ENCODE data around the gene TLE4.
"Not testable (repeated sequence)": the region's sequence is repeated elsewhere in the genome, so short reads cannot be mapped to it uniquely, and the experiment has no call there.

TLE4 gene

DNA sequence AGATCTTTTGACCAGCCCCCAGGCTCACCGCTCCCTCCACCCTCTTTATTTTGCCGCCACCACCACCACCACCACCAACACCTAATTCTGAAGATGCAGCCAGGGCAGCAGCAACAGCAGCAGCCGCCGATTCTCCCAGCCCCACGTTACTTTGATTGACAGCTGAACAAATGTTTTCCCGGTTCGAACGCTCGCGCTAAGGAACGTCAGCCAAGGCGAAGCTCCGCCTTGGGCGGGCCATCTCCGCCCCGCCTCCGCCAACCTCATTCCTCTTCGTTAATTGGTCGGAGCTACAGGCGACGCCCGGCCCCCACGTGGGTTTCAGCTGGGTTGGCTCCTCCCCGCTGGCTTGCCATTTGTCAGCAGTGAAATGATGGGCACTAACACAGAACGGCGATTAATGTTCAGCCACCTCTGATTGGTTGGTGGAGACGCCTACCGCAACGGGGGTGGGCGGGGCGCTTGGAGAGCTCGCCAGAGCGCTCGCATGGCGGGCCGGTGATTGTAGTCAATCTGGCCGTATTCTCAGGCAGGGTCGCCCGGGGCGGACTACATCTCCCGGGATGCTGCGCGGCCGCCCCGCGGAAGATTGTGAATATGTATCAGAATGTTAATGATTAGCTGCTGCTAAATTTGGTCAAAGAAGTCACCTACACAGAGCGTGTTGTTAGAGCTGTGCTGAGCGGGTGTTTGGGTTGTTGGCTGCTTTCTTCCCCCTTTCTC, at the start of gene TLE4:
Gene TLE4 (plus strand): TSS at position 657 of the 723 bp plus-strand sequence. CDS start 826 bp downstream, outside the sequence.
- peak; percentile 100 for DNase-seq (ENCODE audit: low read depth)

DNA sequence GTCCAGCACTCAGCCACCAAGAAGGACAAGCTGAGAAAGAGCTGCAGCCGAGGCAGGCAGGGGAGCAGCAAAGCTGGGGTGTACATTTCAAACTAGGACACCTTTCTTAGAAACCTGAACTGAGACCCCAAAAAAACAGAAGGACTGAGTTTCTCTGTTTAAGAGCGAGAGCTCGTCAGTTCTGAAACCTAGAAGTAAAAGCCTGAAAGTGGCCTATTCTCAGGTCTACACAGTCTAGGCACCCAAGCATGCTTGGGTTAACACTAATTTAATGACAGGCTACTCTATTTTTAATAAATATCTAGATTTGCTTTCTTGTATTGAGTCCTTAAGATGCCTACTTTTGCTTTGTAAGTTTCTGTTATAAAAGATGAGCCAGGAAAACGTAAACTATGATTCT, 49.0 kb upstream of the TLE4 start:
- DNase-seq (ENCODE audit: low read depth) = no peak

DNA sequence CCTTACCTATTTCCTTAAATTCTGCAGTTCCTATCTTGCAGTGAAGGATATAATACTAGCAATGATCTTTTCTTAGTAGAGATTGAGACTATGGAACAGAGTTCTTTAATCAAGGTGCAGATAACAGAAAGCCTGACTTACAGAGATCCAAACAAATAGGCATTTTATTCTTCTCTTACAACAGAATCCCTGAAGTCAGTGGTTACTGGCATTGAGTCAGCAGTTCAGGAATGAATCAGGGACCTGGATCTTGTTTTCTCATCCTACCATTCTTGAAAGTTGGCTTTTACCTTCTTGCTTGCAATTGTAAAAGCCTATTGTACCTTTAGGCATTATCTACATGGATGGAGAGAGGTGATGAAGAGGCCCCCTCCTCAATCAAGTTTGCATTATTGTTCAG, 47.5 kb upstream of the TLE4 start:
- no peak for DNase-seq (ENCODE audit: low read depth)

DNA sequence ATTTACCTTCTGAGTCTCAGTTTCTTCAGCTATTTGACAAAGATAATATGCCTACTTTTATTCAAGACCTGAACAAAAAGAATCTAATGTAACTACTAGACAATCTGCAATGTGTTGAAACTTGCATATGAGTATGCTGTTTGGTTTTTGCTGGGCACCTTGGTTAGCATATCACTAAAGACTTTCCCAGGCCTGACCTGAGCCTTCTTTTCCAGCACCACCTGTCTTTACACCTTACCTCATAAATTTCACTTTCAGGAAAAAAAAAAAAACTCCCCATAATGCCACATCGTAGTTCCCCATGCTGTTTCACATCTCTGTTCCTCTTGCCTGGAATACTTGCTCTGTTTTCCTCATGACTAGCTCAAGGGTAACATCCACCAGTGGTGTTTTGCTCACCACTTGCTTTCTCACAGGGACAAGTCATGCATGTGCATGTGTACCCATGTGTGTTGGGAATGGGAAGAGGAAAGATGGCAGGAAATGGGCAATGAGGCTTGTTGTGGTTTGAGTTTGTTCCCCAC, 45.6 kb upstream of the TLE4 start:
- no peak for DNase-seq (ENCODE audit: low read depth)

DNA sequence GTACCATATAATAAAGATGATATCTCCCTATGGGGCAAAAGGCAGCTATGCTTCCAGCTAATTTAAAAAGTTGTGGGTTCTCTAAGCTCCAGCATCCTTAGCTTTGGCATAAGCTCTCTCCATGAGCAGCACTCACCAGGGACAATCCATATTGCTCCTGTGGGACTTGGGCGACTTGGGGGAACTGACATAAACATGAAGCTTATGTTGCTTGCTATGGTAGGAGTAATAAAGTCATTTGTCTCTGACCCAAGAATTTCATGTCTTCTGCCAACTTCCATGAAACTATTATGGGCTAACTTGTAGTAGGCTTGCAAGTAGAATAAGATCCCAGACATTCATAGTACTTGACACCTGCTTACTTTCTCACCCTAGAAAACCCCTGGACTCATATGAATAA, 36.2 kb upstream of the TLE4 start:
- no peak for DNase-seq (ENCODE audit: low read depth)

DNA sequence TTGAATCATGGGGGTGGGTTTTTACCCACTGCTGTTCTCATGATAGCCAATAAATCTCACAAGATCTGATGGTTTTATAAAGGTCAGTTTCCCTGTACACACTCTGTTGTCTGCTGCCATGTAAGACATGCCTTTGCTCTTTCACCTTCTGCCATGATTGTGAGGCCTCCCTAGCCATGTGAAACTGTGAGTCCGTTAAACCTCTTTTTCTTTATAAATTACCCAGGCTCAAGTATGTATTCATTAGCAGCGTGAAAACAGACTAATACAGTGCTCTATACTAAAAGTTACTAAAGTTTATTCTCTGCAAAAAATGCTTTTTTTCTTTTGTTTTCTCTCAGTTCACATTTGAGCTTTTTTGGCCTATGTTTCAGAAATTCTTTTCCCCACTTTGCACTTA, 33.9 kb upstream of the TLE4 start:
- DNase-seq (ENCODE audit: low read depth) = no peak

DNA sequence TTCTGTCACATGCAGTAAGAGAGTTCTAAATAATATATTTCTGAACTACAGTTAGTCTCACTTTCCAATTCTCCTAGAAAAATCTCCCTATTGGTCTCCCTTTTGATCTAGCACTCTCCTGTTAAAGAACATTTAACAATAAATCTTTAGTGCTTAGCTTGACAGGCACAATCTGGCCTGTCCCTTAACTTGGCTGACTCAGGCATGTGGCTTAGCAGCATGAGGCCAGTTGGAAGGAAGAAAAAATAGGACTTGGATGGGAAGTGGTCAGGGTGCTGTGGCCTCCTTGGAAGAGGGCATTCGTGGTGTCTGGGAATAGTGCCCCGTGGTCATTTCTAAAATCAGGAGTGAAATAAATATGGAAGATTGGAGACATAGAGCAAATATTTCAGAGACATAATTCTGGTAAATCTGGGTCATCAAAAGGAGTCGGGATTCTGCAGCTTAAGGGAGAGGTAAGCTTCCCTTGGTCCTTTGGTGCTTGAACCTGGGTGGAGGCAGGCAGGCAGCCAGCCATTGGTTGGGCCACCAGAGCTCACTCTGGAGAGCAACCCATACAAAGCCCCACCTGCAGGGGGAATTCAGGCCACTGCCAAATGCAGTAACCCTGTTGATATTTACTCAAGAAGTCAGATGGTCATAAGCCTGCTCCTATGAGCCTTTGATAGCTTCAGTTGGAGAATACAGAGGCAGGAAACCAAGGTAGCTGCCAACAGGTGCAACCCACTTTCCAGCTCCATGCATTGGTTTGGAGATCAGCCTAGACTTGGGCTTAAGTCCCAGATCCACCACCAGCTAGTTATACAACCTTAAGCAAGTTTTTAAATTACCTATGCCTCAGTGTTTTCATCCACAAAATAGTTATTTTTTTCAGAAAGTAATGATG, 28.8 kb upstream of the TLE4 start:
- DNase-seq (ENCODE audit: low read depth) = no peak

DNA sequence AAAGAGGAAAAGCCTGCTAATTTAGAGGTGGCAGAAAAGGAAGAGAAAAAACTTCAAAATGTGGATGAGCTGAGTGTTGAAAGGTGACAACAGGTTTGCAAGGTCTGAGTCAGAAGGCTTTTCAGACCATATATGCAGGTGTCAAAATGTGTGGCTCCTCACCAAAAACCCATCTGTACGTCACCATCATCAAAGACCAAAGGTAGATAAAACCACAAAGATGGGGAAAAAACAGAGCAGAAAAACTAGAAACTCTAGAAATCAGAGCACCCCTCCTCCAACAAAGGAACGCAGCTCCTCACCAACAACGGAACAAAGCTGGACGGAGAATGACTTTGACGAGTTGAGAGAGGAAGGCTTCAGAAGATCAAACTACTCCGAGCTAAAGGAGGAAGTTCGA, 27.4 kb upstream of the TLE4 start:
- DNase-seq (ENCODE audit: low read depth) = not testable (repeated sequence)

DNA sequence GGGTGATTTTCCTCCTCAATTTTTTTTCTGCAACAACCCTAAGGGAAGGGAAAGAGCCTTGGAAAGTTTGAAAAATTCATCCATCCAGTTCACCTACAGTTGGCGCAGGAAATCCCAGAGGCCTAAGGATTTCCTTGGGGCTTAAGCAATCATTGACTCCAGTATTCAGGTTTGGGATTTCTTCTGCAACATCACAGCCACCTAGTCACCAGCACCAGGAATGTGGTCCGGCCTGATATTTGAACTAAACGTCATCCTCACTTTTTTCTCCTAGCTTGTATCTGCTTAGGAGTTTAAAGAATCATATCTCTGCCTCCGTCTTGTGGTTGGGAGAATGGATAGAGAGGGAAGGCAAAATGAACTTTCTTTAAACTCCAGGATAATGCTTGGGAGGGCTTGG, 20.2 kb upstream of the TLE4 start:
- no peak for DNase-seq (ENCODE audit: low read depth)

DNA sequence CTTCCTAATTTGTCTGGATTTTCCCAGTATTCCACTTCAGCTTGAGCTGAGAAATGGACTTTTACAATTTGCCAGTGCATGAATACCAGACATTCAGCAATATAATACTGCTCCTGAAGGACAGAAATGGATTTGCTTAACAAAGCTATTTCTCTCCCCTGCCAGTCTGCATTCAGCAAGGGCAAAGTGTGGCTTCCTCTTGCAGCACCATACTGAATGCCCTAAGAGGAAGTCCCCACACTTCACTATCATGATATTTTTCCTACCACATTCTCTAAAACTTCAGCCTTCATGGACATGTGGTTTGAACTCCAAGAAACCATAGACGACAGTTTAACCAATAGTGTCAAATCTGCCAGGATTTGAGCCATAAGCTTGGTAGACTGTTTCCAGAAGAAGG, 19.8 kb upstream of the TLE4 start:
- DNase-seq (ENCODE audit: low read depth) = no peak

DNA sequence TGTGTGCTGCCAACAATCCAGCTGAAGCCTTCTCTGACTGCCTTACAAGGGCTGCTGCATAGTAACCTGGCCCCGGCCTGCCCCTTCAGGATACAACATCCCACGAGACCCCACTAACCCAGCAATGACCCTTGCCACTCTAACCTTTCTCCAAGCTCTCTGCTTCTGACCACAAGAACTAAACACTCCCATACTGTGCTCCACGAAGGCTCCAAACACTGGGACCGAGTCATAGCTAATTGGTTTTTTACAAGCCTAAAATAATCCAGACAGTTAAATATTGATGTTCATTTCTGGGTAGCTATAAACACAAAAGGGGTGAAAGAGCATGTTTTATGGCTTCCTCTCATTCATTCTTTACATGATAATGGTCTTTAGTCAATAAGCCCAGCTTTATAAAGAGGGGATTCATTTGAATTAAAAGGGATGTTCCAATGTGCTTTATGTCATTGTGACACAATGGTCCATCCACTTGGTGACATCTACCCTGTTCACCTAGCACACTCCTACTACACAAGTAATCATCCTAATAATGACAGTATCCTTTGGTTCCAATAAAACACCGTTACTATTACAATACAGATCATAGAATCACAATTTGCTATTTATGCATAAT, 16.2 kb upstream of the TLE4 start:
- no peak for DNase-seq (ENCODE audit: low read depth)

DNA sequence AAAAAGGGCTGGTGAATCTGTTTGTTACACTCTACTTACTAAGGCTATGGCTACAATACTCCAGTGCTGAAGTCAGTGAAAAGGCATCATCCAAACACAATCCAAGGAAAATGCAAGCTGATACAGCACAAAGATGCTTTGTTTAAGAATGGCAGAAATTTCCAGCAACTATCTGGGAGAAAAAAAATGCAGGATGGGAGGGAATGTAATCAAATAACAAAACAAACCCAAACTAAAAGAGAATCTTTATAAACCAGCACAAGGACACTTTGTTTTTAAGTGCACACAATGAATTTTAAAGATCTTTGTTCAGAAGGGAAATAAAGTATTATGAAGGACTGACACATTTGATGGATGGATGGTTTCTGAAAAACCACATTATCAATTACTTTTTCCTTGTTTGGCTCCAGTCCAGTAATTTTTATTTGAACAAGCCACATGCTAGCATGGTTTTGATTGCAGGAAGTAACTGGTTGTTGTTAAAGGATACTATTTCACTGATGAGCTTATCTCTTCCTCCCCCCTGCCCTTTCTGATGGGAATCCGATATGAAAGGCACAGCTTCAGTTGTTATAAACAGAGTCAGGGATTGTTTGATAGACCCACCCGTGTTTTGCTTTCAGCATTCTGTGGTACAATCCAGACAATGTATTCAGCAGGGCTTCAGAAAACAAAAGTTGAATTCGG, 12.1 kb upstream of the TLE4 start:
- DNase-seq (ENCODE audit: low read depth) = no peak

DNA sequence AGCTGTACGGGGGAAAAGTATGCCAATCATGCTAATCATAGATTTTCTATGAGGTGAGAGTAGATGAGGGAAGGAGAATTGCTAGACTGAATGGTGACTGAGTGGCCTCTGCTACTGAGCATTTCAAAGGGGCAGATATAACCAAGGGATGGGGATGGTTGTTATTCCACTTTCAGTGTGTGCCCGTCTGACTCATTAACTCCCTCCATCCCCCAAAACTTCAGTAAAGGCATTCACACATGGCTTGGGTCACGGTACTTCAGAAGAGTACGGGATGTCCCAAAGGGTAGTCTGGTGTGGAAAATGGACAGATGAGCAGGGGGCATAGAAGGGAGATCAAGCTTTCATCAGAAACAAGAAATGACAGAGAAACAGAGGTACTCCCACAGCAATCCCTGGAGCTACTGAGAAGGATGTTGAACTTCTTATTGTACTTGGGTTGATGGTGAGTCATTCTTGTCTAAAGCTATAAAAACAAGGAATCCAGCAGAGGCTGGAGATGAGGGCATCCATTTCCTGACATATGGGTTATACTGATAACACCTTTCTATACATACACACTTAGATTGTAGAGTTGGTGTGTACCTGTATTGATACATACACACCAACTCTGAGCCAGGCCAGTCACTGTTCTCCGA, 8.9 kb upstream of the TLE4 start:
- no peak for DNase-seq (ENCODE audit: low read depth)

DNA sequence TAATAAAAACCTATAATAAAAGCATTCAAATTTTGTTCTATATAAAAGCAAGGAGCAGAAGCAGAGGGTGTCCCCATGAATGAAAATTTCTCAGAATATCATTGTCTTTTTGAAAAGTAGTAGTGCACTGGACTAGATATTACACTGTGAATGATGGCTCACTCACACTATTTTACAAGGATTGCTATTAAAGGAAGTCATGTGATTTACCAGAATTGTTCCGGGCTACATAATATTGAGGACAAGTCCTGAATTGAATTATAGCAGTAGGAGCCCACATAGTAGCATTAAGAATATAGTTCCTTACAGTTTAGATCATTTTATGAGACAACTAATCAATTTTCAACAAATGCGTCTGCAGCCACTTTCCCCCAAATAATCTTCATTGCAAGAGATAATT, 7.7 kb upstream of the TLE4 start:
- no peak for DNase-seq (ENCODE audit: low read depth)

DNA sequence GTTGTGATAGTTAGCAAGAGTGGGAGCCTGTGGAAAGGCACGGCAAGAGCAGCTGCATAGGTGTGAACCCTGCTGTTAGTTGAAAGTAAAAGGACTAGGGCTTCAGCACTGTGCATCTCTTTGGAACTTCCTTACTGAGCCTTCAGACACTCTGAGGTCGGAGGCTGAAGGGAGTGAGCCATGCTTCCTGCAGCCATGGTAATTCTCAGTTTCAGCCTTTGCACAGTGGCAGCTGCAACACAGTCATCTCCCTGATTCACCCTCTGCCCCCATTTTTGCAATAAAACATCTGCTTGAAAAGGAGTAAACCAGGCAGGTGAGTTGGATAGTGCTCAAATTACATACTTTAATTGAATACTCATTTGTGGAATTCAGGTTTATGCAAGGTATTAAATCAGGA, 6.5 kb upstream of the TLE4 start:
- DNase-seq (ENCODE audit: low read depth) = no peak

DNA sequence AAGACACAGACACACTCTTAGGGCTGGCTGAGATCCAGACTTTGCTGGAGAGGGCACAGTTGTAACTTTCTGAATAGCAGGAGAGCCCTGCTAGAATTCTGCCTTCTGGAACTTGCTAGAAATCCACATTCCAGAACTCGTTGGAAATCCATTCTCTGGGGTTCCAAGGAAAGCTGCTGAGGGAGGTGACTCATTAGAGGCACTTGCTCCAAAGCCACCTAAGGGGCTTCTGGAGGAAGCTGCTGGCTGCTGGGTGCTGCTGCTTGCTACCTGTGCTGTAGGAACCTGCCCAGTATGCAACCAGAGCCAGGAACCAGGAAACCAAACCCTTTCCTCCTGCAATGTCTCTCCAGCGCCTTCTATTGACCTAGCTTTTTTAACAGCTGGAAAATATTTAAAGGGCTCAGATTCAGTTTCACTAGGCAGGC, 4.1 kb upstream of the TLE4 start:
- DNase-seq (ENCODE audit: low read depth) = no peak

DNA sequence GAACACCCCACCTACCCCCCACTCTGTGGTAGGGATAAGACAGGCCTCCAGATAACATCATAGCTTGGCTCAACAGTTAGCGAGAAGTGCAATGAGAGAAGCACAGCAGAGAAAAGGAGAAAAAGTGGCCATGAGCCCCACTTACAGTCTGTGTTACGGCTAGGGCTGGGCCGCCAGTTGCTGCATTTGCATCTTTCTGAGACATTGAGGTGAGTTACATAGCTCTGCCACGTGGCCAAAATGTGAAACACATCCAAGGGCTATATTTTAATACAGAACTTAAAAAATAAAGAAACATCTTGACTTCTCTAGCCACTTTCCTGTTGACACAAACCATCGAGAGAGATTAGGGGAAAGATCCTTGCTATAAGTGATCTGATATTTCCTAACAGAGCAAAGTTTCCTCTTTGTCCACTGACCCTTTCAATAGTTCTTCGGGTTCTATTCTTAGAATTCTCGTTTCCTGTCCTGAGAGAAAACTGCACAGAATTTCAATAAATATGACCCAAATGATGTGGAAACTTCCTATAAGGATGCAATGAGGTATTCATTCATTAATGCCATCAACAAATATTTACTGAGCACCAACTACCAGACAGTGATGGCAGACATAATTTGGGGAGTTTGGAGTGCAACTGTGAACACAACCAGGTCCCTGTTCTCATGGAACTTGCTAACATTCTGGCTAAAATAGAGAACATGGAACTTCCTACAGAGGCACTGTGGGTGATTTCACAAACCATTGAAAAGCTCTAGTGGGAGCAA, 3.2 kb upstream of the TLE4 start:
- no peak for DNase-seq (ENCODE audit: low read depth)

DNA sequence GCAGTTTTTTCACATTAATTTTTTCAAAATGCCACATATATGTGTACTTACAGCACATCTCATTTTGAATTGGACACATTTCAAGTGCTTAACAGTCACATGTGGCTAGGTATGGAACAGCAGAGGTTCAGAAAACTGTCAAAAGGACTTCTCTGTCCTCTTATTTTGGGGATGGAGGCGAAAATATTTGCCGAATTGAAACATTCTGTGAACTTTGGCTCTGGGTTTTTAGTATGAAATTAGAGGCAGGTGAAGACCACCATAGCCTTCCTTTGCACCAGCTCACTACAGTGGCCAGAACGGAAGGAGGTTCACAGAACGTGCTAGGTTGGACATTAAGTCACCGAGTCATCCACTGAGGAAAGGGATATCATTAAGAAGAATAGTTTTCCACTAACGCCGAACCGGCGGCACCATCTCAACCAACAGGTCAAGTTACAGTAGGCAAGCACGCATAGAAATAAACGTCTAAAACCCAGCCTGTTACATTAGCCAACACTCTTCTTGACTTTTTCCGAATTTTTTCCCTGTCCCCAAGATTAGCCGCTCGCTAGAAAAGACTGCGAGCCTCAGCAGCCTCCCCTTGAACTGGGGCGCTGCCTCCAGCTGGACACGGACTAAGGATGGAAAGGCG, 1.8 kb upstream of the TLE4 start:
- DNase-seq (ENCODE audit: low read depth) = no peak

DNA sequence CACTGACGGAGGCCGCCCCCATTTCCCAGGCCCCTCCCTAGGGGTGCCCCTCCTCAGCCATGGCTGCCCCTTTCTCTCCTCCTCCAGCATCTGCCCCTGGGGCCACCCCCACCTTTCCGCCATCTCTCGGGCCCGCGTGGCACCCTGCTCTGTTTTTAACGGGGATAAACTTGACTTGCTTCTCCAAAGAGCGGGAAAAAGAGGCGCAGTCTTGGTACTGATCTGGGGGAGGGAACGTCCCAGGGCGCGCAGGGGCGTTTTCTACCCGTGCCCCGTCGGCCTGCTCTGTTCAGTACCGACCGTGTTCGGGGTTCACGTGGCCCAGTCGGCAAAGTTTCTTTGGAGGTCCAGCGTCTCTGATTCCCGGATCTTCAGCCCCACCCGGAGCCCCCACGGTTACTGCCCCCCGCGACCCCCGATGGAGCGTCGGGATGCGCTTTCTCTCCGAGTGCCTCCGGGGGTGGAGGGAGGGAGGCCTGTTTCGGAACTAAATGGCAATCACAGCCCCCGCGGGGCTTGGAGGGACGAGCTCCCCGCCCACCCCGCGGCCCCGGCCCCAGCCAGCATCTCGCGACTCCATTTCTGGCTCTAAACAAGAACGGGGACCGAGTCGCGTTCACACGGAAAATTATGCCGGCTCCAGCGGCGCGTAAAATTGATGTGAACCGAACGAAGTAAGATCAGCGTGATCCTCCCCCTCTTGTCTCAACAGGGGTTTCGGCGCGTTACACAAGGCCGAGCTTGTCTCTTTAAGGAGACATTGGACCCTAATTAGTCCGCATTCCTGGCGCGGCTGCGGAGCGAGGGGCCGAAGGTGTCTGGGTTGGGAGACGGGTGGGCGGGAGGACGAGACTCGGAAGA, 1.1 kb upstream of the TLE4 start:
- DNase-seq (ENCODE audit: low read depth) = peak; percentile 14
